ENCODE measurements around the gene RMND5A.
"Not testable (repeated sequence)": the region's sequence is repeated elsewhere in the genome, so short reads cannot be mapped to it uniquely, and the experiment has no call there.

RMND5A gene

GRCh38 chr2:86714579-86715173 lies 5.4 kb upstream of the RMND5A start:
- not testable (repeated sequence) for DNase-seq

- not testable (repeated sequence) for DNase-seq
Measured at GRCh38 chr2:86719263-86719636, 841 bp upstream of the RMND5A start.

GRCh38 chr2:86720540-86721320 lies 639 bp downstream of the RMND5A start:
- DNase-seq: peak; percentile 55

- not testable (repeated sequence) for DNase-seq
Measured at GRCh38 chr2:86725706-86726105, 5.6 kb downstream of the RMND5A start.

GRCh38 chr2:86732040-86732525 lies 12.0 kb downstream of the RMND5A start:
- DNase-seq: peak; percentile 63

GRCh38 chr2:86732837-86733236 lies 12.7 kb downstream of the RMND5A start:
- not testable (repeated sequence) for DNase-seq

- not testable (repeated sequence) for DNase-seq
Measured at GRCh38 chr2:86733528-86733927, 13.4 kb downstream of the RMND5A start.

- not testable (repeated sequence) for DNase-seq
Measured at GRCh38 chr2:86734896-86735295, 14.8 kb downstream of the RMND5A start.

- not testable (repeated sequence) for DNase-seq
Measured at GRCh38 chr2:86739485-86739884, 19.4 kb downstream of the RMND5A start.

GRCh38 chr2:86739889-86740288 lies 19.8 kb downstream of the RMND5A start:
- not testable (repeated sequence) for DNase-seq

GRCh38 chr2:86741889-86742498 lies 21.9 kb downstream of the RMND5A start:
- DNase-seq: peak; percentile 42

- no peak for DNase-seq
Measured at GRCh38 chr2:86744152-86744551, 24.1 kb downstream of the RMND5A start.

GRCh38 chr2:86746939-86747338 lies 26.8 kb downstream of the RMND5A start:
- DNase-seq: no peak

- peak; percentile 41 for DNase-seq
Measured at GRCh38 chr2:86747711-86748639, 27.9 kb downstream of the RMND5A start.

- DNase-seq: peak; percentile 40
Measured at GRCh38 chr2:86750240-86750839, 30.2 kb downstream of the RMND5A start.

GRCh38 chr2:86751778-86752177 lies 31.7 kb downstream of the RMND5A start:
- no peak for DNase-seq

GRCh38 chr2:86752934-86753333 lies 32.8 kb downstream of the RMND5A start:
- DNase-seq: no peak

- no peak for DNase-seq
Measured at GRCh38 chr2:86753606-86754005, 33.5 kb downstream of the RMND5A start.

GRCh38 chr2:86758405-86758804 lies 38.3 kb downstream of the RMND5A start:
- DNase-seq: no peak

- no peak for DNase-seq
Measured at GRCh38 chr2:86760371-86760770, 40.3 kb downstream of the RMND5A start.

GRCh38 chr2:86764661-86765309 lies 44.7 kb downstream of the RMND5A start:
- DNase-seq: peak; percentile 76

- DNase-seq: no peak
Measured at GRCh38 chr2:86765310-86765695, 45.2 kb downstream of the RMND5A start.

Measured in hematopoietic multipotent progenitor cell treated with erythropoietin and hydrocortisone succinate and interleukin-3 and kit ligand, for 4 days (in vitro differentiated cells).